ENCODE measurements around the gene INAFM2.

The INAFM2 gene

DNA sequence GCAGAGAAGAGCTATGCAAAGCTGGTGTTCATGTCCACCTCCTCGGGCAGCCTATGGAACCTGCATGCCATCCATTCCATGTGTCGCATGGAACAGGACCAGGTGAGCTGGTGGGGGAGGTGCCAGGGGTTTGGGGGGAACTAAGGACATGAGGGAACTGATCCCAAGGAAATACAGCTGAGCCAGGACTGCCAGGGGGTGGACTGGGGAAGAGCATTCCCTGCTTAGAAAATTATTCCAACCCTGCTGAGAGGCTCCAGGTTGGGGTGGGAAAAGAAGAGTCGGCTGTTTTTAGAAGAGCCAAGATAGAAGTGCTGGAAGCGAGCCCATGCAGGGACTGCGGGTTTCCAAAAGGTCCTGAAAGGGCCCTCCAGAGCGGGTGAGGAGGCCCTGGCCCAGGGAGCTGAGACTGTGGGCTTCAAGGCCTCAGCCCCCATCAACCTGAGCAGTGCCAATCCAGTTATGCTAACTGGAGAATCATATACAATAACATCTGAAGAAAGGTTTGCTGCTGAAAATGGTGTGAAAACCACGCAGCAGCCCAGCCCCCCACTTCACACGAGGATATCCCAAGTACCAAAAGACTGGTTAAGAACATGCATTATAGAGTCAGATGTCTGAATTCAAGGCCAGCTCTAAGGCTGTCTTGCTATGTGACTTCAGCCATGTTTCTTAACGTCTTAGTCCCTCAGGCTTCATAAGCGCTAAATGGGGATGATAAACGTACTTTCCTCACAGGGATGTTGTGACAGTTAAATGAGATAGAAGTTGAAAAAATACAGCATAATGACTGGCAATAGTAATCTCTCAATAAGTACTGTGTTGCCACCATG is 42.3 kb downstream of the INAFM2 start:
- no peak for DNase-seq

DNA sequence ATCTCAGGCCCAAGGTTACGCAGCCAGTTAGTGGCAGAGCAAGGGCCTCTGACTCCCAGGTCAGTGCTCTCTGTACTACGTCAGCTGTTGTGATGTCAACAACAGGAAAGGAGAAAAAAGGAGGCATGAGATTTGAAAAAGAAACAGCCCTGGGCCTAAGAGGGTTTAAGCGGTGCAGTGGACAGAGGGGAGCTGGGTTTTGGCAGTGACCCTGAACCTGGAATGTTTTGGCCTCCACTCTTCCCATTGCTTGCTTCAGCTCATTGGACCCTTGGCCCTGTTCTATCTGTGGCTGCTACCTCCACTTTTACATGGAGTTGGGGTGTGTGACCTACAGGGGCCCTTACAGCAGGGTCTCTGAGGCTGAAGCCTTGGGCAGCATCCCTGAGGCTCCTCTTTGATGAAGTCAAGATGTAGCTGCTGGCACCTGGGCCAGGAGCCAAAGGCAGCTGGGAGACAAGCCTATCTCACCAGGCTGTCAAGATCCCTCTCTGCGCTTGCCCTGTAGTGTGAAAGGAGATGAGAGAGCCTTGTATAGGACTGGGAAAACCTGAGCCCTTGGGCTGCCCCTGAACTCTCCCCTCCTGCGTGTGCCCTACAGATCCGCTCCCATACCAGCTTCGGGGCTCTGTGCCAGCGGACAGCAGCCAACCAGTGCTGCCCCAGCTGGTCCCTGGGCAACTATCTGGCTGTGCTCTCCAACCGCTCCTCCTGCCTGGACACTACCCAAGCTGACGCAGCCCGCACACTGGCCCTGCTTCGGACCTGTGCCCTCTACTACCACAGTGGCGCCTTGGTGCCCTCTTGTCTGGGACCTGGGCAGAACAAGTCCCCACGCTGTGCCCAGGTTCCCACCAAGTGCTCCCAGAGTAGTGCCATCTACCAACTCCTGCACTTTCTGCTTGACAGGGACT is 43.2 kb downstream of the INAFM2 start:
- DNase-seq = no peak

DNA sequence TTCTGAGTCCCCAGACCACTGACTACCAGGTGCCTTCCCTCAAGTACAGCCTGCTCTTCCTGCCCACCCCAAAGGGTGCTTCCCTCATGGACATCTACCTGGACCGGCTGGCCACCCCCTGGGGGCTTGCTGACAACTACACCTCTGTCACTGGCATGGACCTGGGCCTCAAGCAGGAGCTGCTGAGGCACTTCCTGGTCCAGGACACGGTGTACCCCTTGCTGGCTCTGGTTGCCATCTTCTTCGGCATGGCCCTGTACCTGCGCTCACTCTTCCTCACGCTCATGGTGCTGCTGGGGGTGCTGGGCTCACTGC is 43.8 kb downstream of the INAFM2 start:
- no peak for DNase-seq

DNA sequence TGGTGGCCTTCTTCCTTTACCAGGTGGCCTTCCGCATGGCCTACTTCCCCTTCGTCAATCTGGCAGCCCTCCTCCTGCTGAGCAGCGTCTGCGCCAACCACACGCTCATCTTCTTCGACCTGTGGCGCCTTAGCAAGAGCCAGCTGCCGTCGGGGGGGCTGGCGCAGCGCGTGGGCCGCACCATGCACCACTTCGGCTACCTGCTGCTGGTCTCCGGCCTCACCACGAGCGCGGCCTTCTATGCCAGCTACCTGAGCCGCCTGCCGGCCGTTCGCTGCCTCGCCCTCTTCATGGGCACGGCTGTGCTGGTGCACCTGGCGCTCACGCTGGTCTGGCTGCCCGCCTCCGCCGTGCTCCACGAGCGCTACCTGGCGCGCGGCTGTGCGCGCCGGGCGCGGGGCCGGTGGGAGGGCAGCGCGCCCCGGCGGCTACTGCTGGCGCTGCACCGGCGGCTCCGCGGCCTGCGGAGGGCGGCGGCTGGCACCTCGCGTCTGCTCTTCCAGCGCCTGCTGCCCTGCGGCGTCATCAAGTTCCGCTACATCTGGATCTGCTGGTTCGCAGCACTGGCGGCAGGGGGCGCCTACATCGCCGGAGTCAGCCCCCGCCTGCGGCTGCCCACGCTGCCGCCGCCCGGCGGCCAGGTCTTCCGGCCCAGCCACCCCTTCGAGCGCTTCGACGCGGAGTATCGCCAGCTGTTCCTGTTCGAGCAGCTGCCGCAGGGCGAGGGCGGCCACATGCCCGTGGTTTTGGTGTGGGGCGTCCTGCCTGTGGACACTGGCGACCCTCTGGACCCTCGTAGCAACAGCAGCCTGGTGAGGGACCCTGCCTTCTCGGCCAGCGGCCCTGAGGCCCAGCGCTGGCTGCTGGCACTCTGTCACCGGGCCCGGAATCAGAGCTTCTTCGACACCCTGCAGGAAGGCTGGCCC is 44.5 kb downstream of the INAFM2 start:
- DNase-seq = peak; percentile 61

DNA sequence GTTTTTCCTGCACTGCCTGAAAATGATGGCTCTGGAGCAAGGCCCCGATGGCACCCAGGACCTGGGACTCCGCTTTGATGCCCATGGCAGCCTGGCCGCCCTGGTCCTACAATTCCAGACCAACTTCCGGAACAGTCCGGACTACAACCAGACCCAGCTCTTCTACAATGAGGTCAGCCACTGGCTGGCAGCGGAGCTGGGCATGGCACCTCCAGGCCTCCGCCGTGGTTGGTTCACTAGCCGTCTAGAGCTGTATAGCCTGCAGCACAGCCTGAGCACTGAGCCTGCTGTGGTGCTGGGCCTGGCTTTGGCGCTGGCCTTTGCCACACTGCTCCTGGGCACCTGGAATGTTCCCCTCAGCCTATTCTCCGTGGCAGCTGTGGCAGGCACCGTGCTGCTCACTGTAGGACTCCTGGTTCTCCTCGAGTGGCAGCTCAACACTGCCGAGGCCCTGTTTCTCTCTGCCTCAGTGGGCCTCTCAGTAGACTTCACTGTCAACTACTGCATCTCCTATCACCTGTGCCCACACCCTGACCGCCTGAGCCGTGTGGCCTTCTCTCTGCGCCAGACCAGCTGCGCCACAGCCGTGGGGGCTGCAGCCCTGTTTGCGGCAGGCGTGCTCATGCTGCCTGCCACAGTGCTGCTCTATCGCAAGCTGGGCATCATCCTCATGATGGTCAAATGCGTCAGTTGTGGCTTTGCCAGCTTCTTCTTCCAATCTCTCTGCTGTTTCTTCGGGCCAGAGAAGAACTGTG is 45.4 kb downstream of the INAFM2 start:
- DNase-seq = no peak

DNA sequence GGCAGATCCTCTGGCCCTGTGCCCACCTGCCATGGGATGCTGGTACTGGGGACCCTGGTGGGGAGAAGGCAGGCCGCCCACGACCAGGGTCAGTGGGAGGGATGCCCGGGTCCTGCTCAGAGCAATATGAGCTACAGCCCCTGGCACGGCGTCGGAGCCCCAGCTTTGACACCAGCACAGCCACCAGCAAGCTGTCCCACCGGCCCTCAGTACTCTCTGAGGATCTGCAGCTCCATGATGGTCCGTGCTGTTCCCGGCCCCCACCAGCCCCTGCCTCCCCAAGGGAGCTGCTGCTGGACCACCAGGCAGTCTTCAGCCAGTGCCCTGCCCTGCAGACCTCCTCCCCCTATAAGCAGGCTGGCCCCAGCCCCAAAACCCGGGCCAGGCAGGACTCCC is 46.0 kb downstream of the INAFM2 start:
- no peak for DNase-seq

DNA sequence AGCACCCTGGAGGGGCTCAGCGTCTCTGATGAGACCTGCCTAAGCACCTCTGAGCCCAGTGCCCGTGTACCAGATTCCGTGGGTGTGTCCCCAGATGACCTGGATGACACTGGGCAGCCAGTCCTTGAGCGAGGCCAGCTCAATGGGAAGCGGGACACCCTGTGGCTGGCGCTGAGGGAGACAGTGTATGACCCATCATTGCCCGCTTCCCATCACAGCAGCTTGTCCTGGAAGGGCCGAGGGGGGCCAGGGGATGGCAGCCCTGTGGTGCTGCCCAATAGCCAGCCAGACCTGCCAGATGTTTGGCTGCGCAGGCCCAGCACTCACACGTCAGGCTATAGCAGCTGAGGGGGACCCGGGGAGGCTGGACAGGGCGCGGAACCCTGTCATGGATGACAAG is 46.5 kb downstream of the INAFM2 start:
- no peak for DNase-seq

DNA sequence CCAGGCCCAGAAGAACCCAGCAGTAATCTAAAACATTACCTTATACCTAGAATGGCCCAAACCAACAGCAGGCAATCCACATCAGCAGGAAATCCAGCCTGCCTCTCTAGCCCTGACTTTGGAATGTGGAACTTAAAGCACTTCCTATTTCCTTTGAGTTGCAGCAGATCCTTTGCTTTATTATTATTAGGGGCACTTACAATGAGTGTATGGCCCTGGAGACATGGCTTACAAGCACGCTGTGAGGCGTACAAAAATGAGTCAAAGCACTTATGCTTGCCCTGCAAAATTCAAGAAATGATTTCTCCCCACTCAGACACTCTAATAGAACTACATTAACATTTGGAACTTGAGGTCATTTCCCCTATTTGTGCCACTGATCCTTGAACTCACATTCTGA is 49.5 kb downstream of the INAFM2 start:
- DNase-seq = no peak

All from NCI-H748 treated with DMSO at 0.1 percent for 48 hours (cell line).